ENCODE data around the gene CDKN2AIPNL. TPM values are rescaled to one million over a fixed set of nuclear protein-coding genes. Genes with fewer than 3 reads are reported as not detected.

CDKN2AIPNL gene
- total RNA-seq, 2 experiments from 2014 or later: 36.1 to 42.0 TPM

- Mint-ChIP-seq H3K36me3 (ENCODE audit: low read depth) (no peaks in the 10 kb centered on the region), H3K4me3 (no peak overlapping the region), H3K27ac (no peak overlapping the region), H3K9me3 (ENCODE audit: low read depth) (no peaks in the 10 kb centered on the region), H3K27me3 (no peaks in the 10 kb centered on the region), H3K4me1 (peaks cover 31% of the 10 kb centered on the region)
- DNase-seq: no peak
- CTCF ChIA-PET: interaction anchor here (0.6 to 1.9 kb wide), 4 partner anchors 23 to 150 kb away, joined by 3 to 10 read pairs (median 8); partner anchors contain the start of gene CDKN2AIPNL
- no peak for ATAC-seq
- POLR2A ChIA-PET: interaction anchor here (1.4 kb wide), 1 partner anchor 117 kb away, joined by 3 read pairs; no protein-coding TSS in a partner anchor
- intact Hi-C loops (cut with DNase I, micrococcal nuclease): loop anchor here in 1 of 2 experiments (1.0 kb wide), 1 partner anchor 26 kb away; the partner anchor contains the start of gene CDKN2AIPNL
These were observed 25.7 kb upstream of the CDKN2AIPNL start for GRCh38 chr5:134437340-134437846.

DNA sequence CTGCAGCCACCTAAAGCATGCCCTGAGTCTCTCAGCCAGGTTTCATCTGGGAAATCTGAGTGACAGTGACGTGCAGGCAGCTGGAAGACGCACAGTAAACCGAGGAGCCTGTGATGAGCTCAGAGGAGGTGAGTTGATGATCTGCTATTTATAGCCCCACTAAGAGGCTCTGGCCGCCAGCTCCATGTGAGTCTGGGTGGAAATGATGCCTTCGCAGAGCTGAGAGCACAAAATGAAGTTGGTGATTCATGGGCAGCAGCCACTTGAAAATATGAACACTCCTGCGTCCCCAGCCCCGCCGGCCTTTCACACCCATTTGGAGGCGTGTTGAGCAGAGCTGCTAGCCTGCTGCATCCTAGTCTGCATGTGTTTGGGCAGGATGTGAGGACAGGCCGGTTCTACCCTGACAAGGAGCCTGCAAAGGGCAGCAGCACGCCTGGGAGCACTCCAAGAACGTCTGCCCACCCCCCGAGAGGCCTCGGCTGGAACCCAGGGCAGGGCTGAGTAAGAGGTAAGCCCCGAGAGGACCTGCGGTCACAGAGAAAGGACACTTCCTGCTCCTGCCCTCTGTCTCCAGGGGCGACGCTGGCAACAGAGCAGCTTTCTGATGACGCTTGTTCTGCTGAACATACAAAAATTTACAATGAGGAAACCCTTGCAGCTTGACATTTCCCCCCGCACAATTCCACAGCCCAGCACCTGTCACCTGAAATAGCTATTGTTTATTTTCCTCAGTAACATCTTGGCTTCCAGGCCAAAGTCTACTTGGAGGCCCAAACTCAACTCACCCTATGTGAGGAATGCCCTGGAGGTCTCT is 25.1 kb upstream of the CDKN2AIPNL start:
- Mint-ChIP-seq H3K4me1 (peaks cover 35% of the 10 kb centered on the region), H3K27me3 (no peaks in the 10 kb centered on the region), H3K36me3 (ENCODE audit: low read depth) (no peaks in the 10 kb centered on the region), H3K4me3 (no peak overlapping the region), H3K27ac (peak overlapping the region; percentile 32), H3K9me3 (ENCODE audit: low read depth) (no peaks in the 10 kb centered on the region)
- ChIA-PET POLR2A (interaction anchor here (0.6 to 1.4 kb wide), 3 partner anchors 10 to 118 kb away, joined by 3 to 5 read pairs (median 3); no protein-coding TSS in a partner anchor), CTCF (interaction anchor here (0.7 to 1.9 kb wide), 4 partner anchors 15 to 150 kb away, joined by 3 to 10 read pairs (median 8); partner anchors contain the start of gene CDKN2AIPNL)
- peak; percentile 78 for DNase-seq
- peak; percentile 80 for ATAC-seq
- intact Hi-C loops (cut with DNase I, micrococcal nuclease): loop anchor here in 1 of 2 experiments (1.0 kb wide), 3 partner anchors 25 to 90 kb away; partner anchors contain the start of gene CDKN2AIPNL

DNA sequence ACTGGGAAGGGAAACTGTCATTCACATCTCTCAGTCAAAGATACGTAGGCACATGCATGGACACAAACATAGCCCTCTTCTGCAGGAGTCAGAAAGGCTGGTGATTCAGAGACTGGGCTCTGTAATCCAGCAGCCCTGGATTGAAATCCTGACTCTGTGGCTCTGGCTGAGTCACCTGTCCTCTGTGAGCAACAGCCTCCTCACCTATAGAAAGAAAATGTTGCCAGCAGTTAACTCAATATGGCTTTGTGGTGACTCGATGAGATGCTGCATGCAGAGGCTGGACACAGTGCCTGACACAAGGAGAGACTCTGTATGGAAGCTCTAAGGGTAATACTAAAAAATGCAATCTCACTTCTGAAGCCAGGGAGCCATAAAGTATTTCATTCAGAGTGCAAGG is 23.9 kb upstream of the CDKN2AIPNL start:
- Mint-ChIP-seq H3K4me3 (no peak overlapping the region), H3K27ac (peak overlapping the region; percentile 74), H3K27me3 (no peaks in the 10 kb centered on the region), H3K4me1 (peaks cover 35% of the 10 kb centered on the region), H3K9me3 (ENCODE audit: low read depth) (no peaks in the 10 kb centered on the region), H3K36me3 (ENCODE audit: low read depth) (no peaks in the 10 kb centered on the region)
- DNase-seq: peak; percentile 61
- peak; percentile 68 for ATAC-seq
- ChIA-PET CTCF (interaction anchor here (0.6 to 1.9 kb wide), 4 partner anchors 10 to 167 kb away, joined by 3 to 7 read pairs (median 4); partner anchors contain the start of gene CDKN2AIPNL), POLR2A (interaction anchor here (0.6 to 0.7 kb wide), 2 partner anchors 109 to 119 kb away, joined by 4 to 15 read pairs; no protein-coding TSS in a partner anchor)
- intact Hi-C loops (cut with DNase I, micrococcal nuclease): no loop called here

- ChIA-PET POLR2A (no interaction called here), CTCF (no interaction called here)
- Mint-ChIP-seq H3K36me3 (ENCODE audit: low read depth) (no peaks in the 10 kb centered on the region), H3K4me3 (no peak overlapping the region), H3K27me3 (no peaks in the 10 kb centered on the region), H3K9me3 (ENCODE audit: low read depth) (no peaks in the 10 kb centered on the region), H3K27ac (peak overlapping the region; percentile 58), H3K4me1 (peaks cover 35% of the 10 kb centered on the region)
- ATAC-seq (no peak), DNase-seq (no peak)
- intact Hi-C loops (cut with DNase I, micrococcal nuclease): no loop called here
These were observed 21.1 kb upstream of the CDKN2AIPNL start for GRCh38 chr5:134432677-134433359.

GRCh38 chr5:134432174-134432573 is 20.5 kb upstream of the CDKN2AIPNL start:
- Mint-ChIP-seq H3K36me3 (ENCODE audit: low read depth) (no peaks in the 10 kb centered on the region), H3K27ac (no peak overlapping the region), H3K4me3 (no peak overlapping the region), H3K27me3 (no peaks in the 10 kb centered on the region), H3K9me3 (ENCODE audit: low read depth) (no peaks in the 10 kb centered on the region), H3K4me1 (peaks cover 32% of the 10 kb centered on the region)
- peak; percentile 64 for DNase-seq
- ATAC-seq: peak; percentile 31
- ChIA-PET POLR2A (interaction anchor here (0.5 kb wide), 1 partner anchor 188 kb away, joined by 3 read pairs; no protein-coding TSS in a partner anchor), CTCF (interaction anchor here (0.6 to 1.0 kb wide), 2 partner anchors 128 to 146 kb away, joined by 3 to 4 read pairs; no protein-coding TSS in a partner anchor)
- intact Hi-C loops (cut with DNase I, micrococcal nuclease): no loop called here

GRCh38 chr5:134430001-134430569 is 18.4 kb upstream of the CDKN2AIPNL start:
- peaks cover 13% of the 10 kb centered on the region for H3K4me1 Mint-ChIP-seq
- DNase-seq: no peak
- ATAC-seq: no peak
- H3K36me3 Mint-ChIP-seq (ENCODE audit: low read depth): no peaks in the 10 kb centered on the region
- POLR2A ChIA-PET: no interaction called here
- CTCF ChIA-PET: interaction anchor here (2.5 kb wide), 1 partner anchor 157 kb away, joined by 7 read pairs; no protein-coding TSS in a partner anchor
- H3K9me3 Mint-ChIP-seq (ENCODE audit: low read depth): no peaks in the 10 kb centered on the region
- no peak overlapping the region for H3K4me3 Mint-ChIP-seq
- no peak overlapping the region for H3K27ac Mint-ChIP-seq
- intact Hi-C loops (cut with DNase I, micrococcal nuclease): no loop called here
- H3K27me3 Mint-ChIP-seq: no peaks in the 10 kb centered on the region

DNA sequence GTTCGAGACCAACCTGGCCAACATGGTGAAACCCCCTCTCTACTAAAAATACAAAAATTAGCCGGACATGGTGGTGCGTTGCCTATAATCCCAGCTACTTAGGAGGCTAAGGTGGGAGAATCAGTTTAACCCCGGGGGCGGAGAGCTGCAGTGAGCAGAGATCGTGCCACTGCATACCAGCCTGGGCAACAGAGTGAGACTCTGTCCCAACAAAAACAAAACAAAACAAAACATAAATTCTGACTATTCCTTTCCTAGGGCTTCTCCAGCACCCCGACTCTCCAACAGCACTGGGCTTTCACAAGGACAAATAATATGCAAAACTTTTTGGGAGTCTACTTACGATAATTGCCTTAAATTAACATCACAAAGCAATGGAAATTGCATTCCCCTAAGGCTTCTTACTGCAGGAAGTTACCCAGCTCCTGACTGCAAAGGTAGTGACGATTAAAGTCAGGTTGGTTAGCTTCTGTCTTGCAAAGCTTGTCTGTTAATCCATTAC is 15.9 kb upstream of the CDKN2AIPNL start:
- H3K4me1 Mint-ChIP-seq: peaks cover 6% of the 10 kb centered on the region
- H3K4me3 Mint-ChIP-seq: no peak overlapping the region
- ATAC-seq (no peak), DNase-seq (no peak)
- no peak overlapping the region for H3K27ac Mint-ChIP-seq
- POLR2A ChIA-PET: interaction anchor here (0.6 kb wide), 1 partner anchor 19 kb away, joined by 8 read pairs; no protein-coding TSS in a partner anchor
- H3K36me3 Mint-ChIP-seq (ENCODE audit: low read depth): no peaks in the 10 kb centered on the region
- no peaks in the 10 kb centered on the region for H3K9me3 Mint-ChIP-seq (ENCODE audit: low read depth)
- CTCF ChIA-PET: interaction anchor here (0.6 to 2.5 kb wide), 5 partner anchors 9 to 160 kb away, joined by 3 to 7 read pairs (median 3); no protein-coding TSS in a partner anchor
- H3K27me3 Mint-ChIP-seq: no peaks in the 10 kb centered on the region
- intact Hi-C loops (cut with DNase I, micrococcal nuclease): no loop called here

DNA sequence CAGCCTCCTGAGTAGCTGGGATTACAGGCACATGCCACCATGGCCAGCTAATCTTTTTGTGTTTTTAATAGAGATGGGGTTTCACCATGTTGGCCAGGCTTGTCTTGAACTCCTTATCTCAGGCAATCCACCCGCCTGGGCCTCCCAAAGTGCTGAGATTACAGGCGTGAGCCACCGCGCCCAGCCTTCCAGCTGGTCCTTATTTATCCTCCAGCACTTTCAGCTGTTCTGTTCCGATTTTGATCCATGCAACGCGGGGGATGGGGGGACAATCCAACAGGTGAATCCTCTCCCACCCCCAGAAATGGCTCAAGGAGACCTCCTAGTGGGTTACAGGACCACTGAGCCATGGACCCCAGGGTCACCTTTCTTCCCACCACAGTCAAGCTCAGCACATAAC is 14.7 kb upstream of the CDKN2AIPNL start:
- CTCF ChIA-PET: interaction anchor here (0.9 to 1.3 kb wide), 2 partner anchors 41 to 120 kb away, joined by 3 read pairs; no protein-coding TSS in a partner anchor
- POLR2A ChIA-PET: no interaction called here

GRCh38 chr5:134423376-134423775 is 11.7 kb upstream of the CDKN2AIPNL start:
- DNase-seq (no peak), ATAC-seq (no peak)
- Mint-ChIP-seq H3K9me3 (ENCODE audit: low read depth) (no peaks in the 10 kb centered on the region), H3K36me3 (ENCODE audit: low read depth) (no peaks in the 10 kb centered on the region), H3K27ac (no peak overlapping the region), H3K4me3 (no peak overlapping the region), H3K27me3 (no peaks in the 10 kb centered on the region), H3K4me1 (no peaks in the 10 kb centered on the region)
- CTCF ChIA-PET: no interaction called here
- intact Hi-C loops (cut with DNase I, micrococcal nuclease): no loop called here
- POLR2A ChIA-PET: no interaction called here

More for the DNA sequence above, 14.7 kb upstream of the CDKN2AIPNL start:
- Mint-ChIP-seq H3K36me3 (ENCODE audit: low read depth) (no peaks in the 10 kb centered on the region), H3K4me1 (no peaks in the 10 kb centered on the region), H3K4me3 (no peak overlapping the region), H3K27ac (no peak overlapping the region), H3K27me3 (no peaks in the 10 kb centered on the region), H3K9me3 (ENCODE audit: low read depth) (no peaks in the 10 kb centered on the region)
- ATAC-seq (no peak), DNase-seq (no peak)
- intact Hi-C loops (cut with DNase I, micrococcal nuclease): no loop called here

- no peaks in the 10 kb centered on the region for H3K27me3 Mint-ChIP-seq
- DNase-seq: no peak
- no peaks in the 10 kb centered on the region for H3K9me3 Mint-ChIP-seq (ENCODE audit: low read depth)
- H3K4me3 Mint-ChIP-seq: no peak overlapping the region
- H3K36me3 Mint-ChIP-seq (ENCODE audit: low read depth): no peaks in the 10 kb centered on the region
- intact Hi-C loops (cut with DNase I, micrococcal nuclease): no loop called here
- ChIA-PET POLR2A (no interaction called here), CTCF (no interaction called here)
- H3K27ac Mint-ChIP-seq: no peak overlapping the region
- no peaks in the 10 kb centered on the region for H3K4me1 Mint-ChIP-seq
- ATAC-seq: no peak
These were observed 11.2 kb upstream of the CDKN2AIPNL start for GRCh38 chr5:134422791-134423365.
